Measurements from ENCODE around the gene DPH6. TPM values are rescaled to one million over a fixed set of nuclear protein-coding genes. Genes with fewer than 3 reads are reported as not detected.

The DPH6 gene
- total RNA-seq, 1 donor from 2014 or later, result 18.4 TPM

DNA sequence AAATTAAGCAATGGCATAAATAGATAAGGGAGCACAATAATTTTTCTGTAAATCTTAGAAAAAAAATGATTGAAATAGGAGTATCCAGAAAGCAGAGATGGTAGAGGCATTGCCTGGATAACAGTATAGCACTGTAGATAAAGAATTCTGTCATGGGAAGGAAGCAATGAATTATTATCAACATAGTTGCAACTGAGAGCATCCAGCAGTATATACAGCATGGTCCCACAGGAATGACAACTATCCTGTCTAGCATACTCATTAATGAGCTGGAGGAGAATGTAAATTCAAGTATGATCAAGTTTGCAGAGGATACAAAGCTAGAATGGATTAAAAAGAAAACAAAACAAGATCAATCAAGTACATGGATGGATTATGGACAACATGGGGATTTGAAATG, 90.8 kb downstream of the DPH6 start:
- DNase-seq (ENCODE audit: low read depth), result no peak
- no peak for FAIRE-seq

DNA sequence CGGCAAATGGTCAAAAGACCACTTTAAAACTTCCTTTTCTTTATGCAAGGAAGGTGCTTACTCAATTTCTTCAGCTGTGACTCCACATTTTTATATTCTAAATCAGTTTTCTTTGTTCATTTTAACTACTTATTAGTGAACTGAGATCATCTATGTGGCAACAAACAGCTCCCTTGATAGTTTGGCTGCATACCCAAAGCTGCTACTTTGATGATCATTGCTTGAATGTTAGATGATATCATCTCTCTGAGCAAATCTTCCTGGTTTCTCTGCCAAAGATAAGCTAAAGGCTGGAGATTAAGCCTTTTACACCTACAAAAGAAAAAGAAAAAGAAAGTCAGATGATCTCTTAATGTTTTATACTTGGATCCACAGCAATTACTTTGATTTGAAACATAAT, 95.5 kb downstream of the DPH6 start:
- DNase-seq (ENCODE audit: low read depth) (peak; percentile 87), FAIRE-seq (no peak)
- no peaks in the 10 kb centered on the region for H3K36me3 ChIP-seq (ENCODE audit: control insufficient read depth, insufficient read depth, low read length)
- H3K27me3 ChIP-seq (ENCODE audit: control insufficient read depth, insufficient read depth, low read length), result no peaks in the 10 kb centered on the region
- TF ChIP-seq, protein P1, sequence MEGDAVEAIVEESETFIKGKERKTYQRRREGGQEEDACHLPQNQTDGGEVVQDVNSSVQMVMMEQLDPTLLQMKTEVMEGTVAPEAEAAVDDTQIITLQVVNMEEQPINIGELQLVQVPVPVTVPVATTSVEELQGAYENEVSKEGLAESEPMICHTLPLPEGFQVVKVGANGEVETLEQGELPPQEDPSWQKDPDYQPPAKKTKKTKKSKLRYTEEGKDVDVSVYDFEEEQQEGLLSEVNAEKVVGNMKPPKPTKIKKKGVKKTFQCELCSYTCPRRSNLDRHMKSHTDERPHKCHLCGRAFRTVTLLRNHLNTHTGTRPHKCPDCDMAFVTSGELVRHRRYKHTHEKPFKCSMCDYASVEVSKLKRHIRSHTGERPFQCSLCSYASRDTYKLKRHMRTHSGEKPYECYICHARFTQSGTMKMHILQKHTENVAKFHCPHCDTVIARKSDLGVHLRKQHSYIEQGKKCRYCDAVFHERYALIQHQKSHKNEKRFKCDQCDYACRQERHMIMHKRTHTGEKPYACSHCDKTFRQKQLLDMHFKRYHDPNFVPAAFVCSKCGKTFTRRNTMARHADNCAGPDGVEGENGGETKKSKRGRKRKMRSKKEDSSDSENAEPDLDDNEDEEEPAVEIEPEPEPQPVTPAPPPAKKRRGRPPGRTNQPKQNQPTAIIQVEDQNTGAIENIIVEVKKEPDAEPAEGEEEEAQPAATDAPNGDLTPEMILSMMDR (IDR thresholded peaks at IDR 0.05; ENCODE audit: insufficient read depth, low read length, severe bottlenecking), result no peak
- H3K4me3 ChIP-seq (ENCODE audit: low read depth, low read length), result no peak overlapping the region

More for the DNA sequence above, 90.8 kb downstream of the DPH6 start:
- Histone ChIP-seq H3K4me3 (ENCODE audit: low read depth, low read length) (no peak overlapping the region), H3K27me3 (ENCODE audit: control insufficient read depth, insufficient read depth, low read length) (no peaks in the 10 kb centered on the region), H3K36me3 (ENCODE audit: control insufficient read depth, insufficient read depth, low read length) (no peaks in the 10 kb centered on the region)
- TF ChIP-seq, protein P1 (IDR thresholded peaks at IDR 0.05; ENCODE audit: insufficient read depth, low read length, severe bottlenecking), result no peak

GRCh38 chr15:35448294-35448693, 97.7 kb downstream of the DPH6 start:
- TF ChIP-seq, protein P1 (IDR thresholded peaks at IDR 0.05; ENCODE audit: insufficient read depth, low read length, severe bottlenecking), result no peak
- peak; percentile 78 for DNase-seq (ENCODE audit: low read depth)
- no peak for FAIRE-seq
- H3K4me3 ChIP-seq (ENCODE audit: low read depth, low read length), result no peak overlapping the region
- H3K27me3 ChIP-seq (ENCODE audit: control insufficient read depth, insufficient read depth, low read length), result no peaks in the 10 kb centered on the region
- no peaks in the 10 kb centered on the region for H3K36me3 ChIP-seq (ENCODE audit: control insufficient read depth, insufficient read depth, low read length)

GRCh38 chr15:35445891-35446290, 100.1 kb downstream of the DPH6 start:
- DNase-seq (ENCODE audit: low read depth) (peak; percentile 65), FAIRE-seq (no peak)
- no peaks in the 10 kb centered on the region for H3K36me3 ChIP-seq (ENCODE audit: control insufficient read depth, insufficient read depth, low read length)
- TF ChIP-seq, protein P1 (IDR thresholded peaks at IDR 0.05; ENCODE audit: insufficient read depth, low read length, severe bottlenecking), result no peak
- no peak overlapping the region for H3K4me3 ChIP-seq (ENCODE audit: low read depth, low read length)
- H3K27me3 ChIP-seq (ENCODE audit: control insufficient read depth, insufficient read depth, low read length), result no peaks in the 10 kb centered on the region

DNA sequence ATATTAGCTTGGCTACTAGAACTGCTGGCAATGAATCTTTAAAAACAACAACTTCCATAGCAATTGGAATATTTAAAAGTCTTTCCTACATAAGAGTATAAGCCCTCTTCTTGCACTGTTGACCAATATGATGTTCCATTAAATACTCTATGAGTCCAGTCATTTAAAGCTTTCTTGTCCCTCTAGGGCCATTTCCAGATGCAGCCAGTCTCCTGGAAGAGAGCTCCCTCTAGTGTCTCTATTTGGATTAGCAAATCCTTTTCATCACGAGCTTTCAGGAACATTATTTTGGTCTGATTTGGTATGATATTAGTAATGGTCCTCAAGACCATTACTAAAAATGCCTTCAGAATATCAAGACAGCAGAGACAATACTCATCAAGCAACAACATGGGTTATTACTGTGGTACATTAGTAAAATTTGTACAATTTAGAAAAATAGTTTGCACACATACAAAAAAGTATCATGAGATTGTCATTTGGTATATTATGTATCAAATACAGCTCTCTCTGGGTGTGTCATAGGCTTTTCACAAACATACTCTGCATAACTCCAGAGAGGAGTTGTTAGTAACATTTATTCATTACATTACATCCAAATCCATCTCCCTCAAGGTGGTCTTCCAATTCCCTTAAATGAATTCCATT, 101.3 kb downstream of the DPH6 start:
- Histone ChIP-seq H3K27me3 (ENCODE audit: control insufficient read depth, insufficient read depth, low read length) (no peaks in the 10 kb centered on the region), H3K36me3 (ENCODE audit: control insufficient read depth, insufficient read depth, low read length) (no peaks in the 10 kb centered on the region), H3K4me3 (ENCODE audit: low read depth, low read length) (no peak overlapping the region)
- DNase-seq (ENCODE audit: low read depth), result peak; percentile 53
- TF ChIP-seq, protein P1 (IDR thresholded peaks at IDR 0.05; ENCODE audit: insufficient read depth, low read length, severe bottlenecking), result peak; percentile 73
- no peak for FAIRE-seq

DNA sequence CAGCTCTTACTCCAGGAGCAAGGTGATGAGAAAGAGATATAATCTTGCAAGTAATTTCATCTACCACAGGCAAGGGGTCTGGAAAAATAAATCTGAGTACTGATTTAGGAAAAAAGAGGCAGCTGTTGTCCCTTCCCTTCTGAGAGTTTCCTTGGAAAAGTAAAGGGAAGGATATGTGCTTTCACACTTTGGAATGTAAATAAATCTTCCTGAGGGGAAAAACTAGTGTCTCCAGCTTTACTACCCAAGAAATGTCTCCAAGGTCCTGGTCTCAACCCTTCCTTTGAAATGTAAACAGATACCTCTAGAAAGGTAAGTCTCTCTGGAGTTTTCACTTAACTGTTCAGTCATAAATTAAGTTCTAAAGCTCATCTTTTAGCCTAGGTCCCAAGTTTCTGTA, 102.6 kb downstream of the DPH6 start:
- FAIRE-seq (no peak), DNase-seq (ENCODE audit: low read depth) (no peak)
- H3K4me3 ChIP-seq (ENCODE audit: low read depth, low read length), result no peak overlapping the region
- H3K27me3 ChIP-seq (ENCODE audit: control insufficient read depth, insufficient read depth, low read length), result no peaks in the 10 kb centered on the region
- TF ChIP-seq, protein P1 (IDR thresholded peaks at IDR 0.05; ENCODE audit: insufficient read depth, low read length, severe bottlenecking), result no peak
- H3K36me3 ChIP-seq (ENCODE audit: control insufficient read depth, insufficient read depth, low read length), result no peaks in the 10 kb centered on the region
